WTC11 (cell line): ENCODE results near the gene GSG1L.

Experiments
- CREB1 ChIP-seq: sonication (generic); formaldehyde crosslinking; IDR thresholded peaks from 2 replicates; pipeline ENCODE4 v1.8.0; 2023; ENCODE audit warnings: mild to moderate bottlenecking, missing genetic modification reagents
- ESRRA ChIP-seq: sonication (generic); formaldehyde crosslinking; IDR thresholded peaks from 2 replicates; pipeline ENCODE4 v1.8.1; 2022; ENCODE audit warnings: mild to moderate bottlenecking, missing genetic modification reagents, borderline replicate concordance
- ETV6 ChIP-seq: sonication (generic); formaldehyde crosslinking; IDR thresholded peaks from 2 replicates; pipeline ENCODE4 v1.8.1; 2022; ENCODE audit warnings: mild to moderate bottlenecking, missing genetic modification reagents
- NR3C1 ChIP-seq: sonication (generic); formaldehyde crosslinking; conservative IDR thresholded peaks from 2 replicates; pipeline ENCODE4 v1.8.1; 2023; ENCODE audit warnings: low read depth, mild to moderate bottlenecking, missing genetic modification reagents
- OVOL2 ChIP-seq: fragments of 250-450 bp; sonication (Bioruptor Pico); IDR thresholded peaks from 2 replicates; pipeline ENCODE4 v1.9.0; 2021; ENCODE audit warnings: mild to moderate bottlenecking, borderline replicate concordance
- ZBTB21 ChIP-seq: sonication (generic); formaldehyde crosslinking; IDR thresholded peaks from 2 replicates; pipeline ENCODE4 v1.8.1; 2023; ENCODE audit warnings: mild to moderate bottlenecking, missing genetic modification reagents, borderline replicate concordance
- TF ChIP-seq, protein P1 (sequence below): sonication (generic); formaldehyde crosslinking; IDR thresholded peaks from 2 replicates; pipeline ENCODE4 v1.8.0; 2022; ENCODE audit warnings: mild to moderate bottlenecking, missing genetic modification reagents
- TF ChIP-seq, protein P2 (sequence below): fragments of 200-600 bp; IDR thresholded peaks from 2 replicates; pipeline ENCODE4 v1.8.0; 2022; ENCODE audit warnings: antibody characterized with exemption
- TF ChIP-seq, protein P3 (sequence below): fragments of 250-450 bp; sonication (Bioruptor Pico); IDR thresholded peaks from 2 replicates; pipeline ENCODE4 v1.8.0; 2021; ENCODE audit warnings: mild to moderate bottlenecking
- TF ChIP-seq, protein P4 (sequence below): sonication (generic); formaldehyde crosslinking; IDR thresholded peaks from 2 replicates; pipeline ENCODE4 v1.8.0; 2022; ENCODE audit warnings: missing genetic modification reagents
- TF ChIP-seq, protein P5 (sequence below): sonication (generic); formaldehyde crosslinking; IDR thresholded peaks from 2 replicates; pipeline ENCODE4 v1.8.1; 2022; ENCODE audit warnings: mild to moderate bottlenecking, moderate library complexity, missing genetic modification reagents
- TF ChIP-seq, protein P6 (sequence below): sonication (generic); formaldehyde crosslinking; IDR thresholded peaks from 2 replicates; pipeline ENCODE4 v1.8.1; 2022; ENCODE audit warnings: low read depth, missing genetic modification reagents, borderline replicate concordance

DNA sequence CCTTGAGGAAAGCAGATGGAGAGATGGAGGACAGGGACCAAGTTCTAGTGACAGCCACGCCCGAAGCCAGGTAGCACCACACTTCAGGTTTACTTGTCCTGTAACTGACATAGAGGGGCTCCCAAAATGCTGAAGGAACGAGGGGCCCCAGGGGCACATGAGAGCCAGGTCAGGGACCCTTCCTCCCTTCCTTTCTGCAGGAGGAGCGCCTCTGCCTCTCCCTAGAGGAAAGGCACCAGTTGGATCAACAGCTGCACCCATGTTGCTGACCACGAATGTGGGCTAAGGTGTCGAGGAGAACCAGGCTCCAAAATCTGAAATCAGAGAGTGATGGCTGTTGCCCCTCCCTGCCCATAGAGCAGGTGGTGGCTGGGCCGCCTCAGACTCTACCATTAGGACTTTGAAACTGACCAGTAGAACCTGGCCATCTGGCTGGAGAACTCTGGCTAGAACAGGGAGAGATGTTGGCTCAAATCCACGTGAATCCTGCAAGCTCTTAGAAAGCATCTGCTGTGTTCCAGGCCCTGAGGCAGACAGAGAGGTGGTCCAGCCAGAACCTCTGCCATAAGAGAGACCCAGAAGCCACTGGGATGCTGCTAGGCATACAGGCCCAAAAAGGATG is 294.8 kb downstream of the GSG1L start:
- no peak for TF ChIP-seq OVOL2 (CRISPR knock-in tag)
- TF ChIP-seq, protein P1, sequence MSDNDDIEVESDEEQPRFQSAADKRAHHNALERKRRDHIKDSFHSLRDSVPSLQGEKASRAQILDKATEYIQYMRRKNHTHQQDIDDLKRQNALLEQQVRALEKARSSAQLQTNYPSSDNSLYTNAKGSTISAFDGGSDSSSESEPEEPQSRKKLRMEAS (CRISPR knock-in tag) = no peak
- no peak for TF ChIP-seq ETV6
- TF ChIP-seq, protein P2, sequence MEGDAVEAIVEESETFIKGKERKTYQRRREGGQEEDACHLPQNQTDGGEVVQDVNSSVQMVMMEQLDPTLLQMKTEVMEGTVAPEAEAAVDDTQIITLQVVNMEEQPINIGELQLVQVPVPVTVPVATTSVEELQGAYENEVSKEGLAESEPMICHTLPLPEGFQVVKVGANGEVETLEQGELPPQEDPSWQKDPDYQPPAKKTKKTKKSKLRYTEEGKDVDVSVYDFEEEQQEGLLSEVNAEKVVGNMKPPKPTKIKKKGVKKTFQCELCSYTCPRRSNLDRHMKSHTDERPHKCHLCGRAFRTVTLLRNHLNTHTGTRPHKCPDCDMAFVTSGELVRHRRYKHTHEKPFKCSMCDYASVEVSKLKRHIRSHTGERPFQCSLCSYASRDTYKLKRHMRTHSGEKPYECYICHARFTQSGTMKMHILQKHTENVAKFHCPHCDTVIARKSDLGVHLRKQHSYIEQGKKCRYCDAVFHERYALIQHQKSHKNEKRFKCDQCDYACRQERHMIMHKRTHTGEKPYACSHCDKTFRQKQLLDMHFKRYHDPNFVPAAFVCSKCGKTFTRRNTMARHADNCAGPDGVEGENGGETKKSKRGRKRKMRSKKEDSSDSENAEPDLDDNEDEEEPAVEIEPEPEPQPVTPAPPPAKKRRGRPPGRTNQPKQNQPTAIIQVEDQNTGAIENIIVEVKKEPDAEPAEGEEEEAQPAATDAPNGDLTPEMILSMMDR = no peak
- TF ChIP-seq, protein P3, sequence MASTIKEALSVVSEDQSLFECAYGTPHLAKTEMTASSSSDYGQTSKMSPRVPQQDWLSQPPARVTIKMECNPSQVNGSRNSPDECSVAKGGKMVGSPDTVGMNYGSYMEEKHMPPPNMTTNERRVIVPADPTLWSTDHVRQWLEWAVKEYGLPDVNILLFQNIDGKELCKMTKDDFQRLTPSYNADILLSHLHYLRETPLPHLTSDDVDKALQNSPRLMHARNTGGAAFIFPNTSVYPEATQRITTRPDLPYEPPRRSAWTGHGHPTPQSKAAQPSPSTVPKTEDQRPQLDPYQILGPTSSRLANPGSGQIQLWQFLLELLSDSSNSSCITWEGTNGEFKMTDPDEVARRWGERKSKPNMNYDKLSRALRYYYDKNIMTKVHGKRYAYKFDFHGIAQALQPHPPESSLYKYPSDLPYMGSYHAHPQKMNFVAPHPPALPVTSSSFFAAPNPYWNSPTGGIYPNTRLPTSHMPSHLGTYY = no peak
- TF ChIP-seq CREB1 (CRISPR knock-in tag) = no peak
- TF ChIP-seq, protein P4, sequence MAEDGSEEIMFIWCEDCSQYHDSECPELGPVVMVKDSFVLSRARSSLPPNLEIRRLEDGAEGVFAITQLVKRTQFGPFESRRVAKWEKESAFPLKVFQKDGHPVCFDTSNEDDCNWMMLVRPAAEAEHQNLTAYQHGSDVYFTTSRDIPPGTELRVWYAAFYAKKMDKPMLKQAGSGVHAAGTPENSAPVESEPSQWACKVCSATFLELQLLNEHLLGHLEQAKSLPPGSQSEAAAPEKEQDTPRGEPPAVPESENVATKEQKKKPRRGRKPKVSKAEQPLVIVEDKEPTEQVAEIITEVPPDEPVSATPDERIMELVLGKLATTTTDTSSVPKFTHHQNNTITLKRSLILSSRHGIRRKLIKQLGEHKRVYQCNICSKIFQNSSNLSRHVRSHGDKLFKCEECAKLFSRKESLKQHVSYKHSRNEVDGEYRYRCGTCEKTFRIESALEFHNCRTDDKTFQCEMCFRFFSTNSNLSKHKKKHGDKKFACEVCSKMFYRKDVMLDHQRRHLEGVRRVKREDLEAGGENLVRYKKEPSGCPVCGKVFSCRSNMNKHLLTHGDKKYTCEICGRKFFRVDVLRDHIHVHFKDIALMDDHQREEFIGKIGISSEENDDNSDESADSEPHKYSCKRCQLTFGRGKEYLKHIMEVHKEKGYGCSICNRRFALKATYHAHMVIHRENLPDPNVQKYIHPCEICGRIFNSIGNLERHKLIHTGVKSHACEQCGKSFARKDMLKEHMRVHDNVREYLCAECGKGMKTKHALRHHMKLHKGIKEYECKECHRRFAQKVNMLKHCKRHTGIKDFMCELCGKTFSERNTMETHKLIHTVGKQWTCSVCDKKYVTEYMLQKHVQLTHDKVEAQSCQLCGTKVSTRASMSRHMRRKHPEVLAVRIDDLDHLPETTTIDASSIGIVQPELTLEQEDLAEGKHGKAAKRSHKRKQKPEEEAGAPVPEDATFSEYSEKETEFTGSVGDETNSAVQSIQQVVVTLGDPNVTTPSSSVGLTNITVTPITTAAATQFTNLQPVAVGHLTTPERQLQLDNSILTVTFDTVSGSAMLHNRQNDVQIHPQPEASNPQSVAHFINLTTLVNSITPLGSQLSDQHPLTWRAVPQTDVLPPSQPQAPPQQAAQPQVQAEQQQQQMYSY = no peak
- TF ChIP-seq, protein P5, sequence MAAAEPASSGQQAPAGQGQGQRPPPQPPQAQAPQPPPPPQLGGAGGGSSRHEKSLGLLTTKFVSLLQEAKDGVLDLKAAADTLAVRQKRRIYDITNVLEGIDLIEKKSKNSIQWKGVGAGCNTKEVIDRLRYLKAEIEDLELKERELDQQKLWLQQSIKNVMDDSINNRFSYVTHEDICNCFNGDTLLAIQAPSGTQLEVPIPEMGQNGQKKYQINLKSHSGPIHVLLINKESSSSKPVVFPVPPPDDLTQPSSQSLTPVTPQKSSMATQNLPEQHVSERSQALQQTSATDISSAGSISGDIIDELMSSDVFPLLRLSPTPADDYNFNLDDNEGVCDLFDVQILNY (CRISPR knock-in tag) = no peak
- no peak for TF ChIP-seq ESRRA (CRISPR knock-in tag)
- TF ChIP-seq, protein P6, sequence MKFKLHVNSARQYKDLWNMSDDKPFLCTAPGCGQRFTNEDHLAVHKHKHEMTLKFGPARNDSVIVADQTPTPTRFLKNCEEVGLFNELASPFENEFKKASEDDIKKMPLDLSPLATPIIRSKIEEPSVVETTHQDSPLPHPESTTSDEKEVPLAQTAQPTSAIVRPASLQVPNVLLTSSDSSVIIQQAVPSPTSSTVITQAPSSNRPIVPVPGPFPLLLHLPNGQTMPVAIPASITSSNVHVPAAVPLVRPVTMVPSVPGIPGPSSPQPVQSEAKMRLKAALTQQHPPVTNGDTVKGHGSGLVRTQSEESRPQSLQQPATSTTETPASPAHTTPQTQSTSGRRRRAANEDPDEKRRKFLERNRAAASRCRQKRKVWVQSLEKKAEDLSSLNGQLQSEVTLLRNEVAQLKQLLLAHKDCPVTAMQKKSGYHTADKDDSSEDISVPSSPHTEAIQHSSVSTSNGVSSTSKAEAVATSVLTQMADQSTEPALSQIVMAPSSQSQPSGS (CRISPR knock-in tag) = no peak
- TF ChIP-seq NR3C1 (CRISPR knock-in tag) = no peak
- no peak for TF ChIP-seq ZBTB21 (CRISPR knock-in tag)
